OCI-LY3 (cell line): ENCODE results near the gene PLTP.

Experiments
- H2AFZ ChIP-seq: fragments of 200-600, 300-600 bp; shearing (Covaris generic); 2 replicates; pipeline ENCODE4 v1.6.0; 2014; ENCODE audit warnings: antibody characterized with exemption, low read depth, low read length
- H3K27ac ChIP-seq: fragments of 200-600, 300-600 bp; sonication (generic); 2 replicates; pipeline ENCODE4 v1.5.1; 2014; ENCODE audit warnings: mild to moderate bottlenecking, low read length, moderate library complexity, mixed read lengths
- H3K27me3 ChIP-seq: fragments of 200-600, 300-600 bp; sonication (generic); 2 replicates; pipeline ENCODE4 v1.6.1; 2014; ENCODE audit warnings: low read depth, low read length, mixed read lengths
- H3K36me3 ChIP-seq: fragments of 200-600, 300-600 bp; sonication (generic); replicated peaks from 2 replicates; pipeline ENCODE3; 2014; ENCODE audit warnings: low read depth, low read length, mixed read lengths
- H3K4me1 ChIP-seq: fragments of 300-600, 200-600 bp; sonication (generic); 2 replicates; pipeline ENCODE4 v1.6.1; 2014; ENCODE audit warnings: low read length, mixed read lengths
- H3K4me2 ChIP-seq: fragments of 200-600, 300-600 bp; sonication (generic); 2 replicates; pipeline ENCODE4 v1.6.1; 2014; ENCODE audit warnings: low read length, mixed read lengths
- H3K4me3 ChIP-seq: fragments of 300-600, 200-600 bp; sonication (generic); 2 replicates; pipeline ENCODE4 v1.5.1; 2014; ENCODE audit warnings: antibody characterized with exemption, mild to moderate bottlenecking, low read length, moderate library complexity
- H3K79me2 ChIP-seq: fragments of 300-600, 200-600 bp; shearing (Covaris generic); 2 replicates; pipeline ENCODE4 v1.6.1; 2014; ENCODE audit warnings: mild to moderate bottlenecking, low read length, mixed read lengths
- H3K9ac ChIP-seq: fragments of 300-600, 200-600 bp; shearing (Covaris generic); 2 replicates; pipeline ENCODE4 v1.6.0; 2014; ENCODE audit warnings: mild to moderate bottlenecking, low read length, moderate library complexity
- H3K9me3 ChIP-seq: fragments of 200-600, 300-600 bp; shearing (Covaris generic); 2 replicates; pipeline ENCODE4 v1.6.1; 2014; ENCODE audit warnings: low read length, mixed read lengths; ENCODE audit not compliant: insufficient read depth
- H4K20me1 ChIP-seq: fragments of 200-600, 300-600 bp; sonication (generic); 2 replicates; pipeline ENCODE4 v1.6.1; 2016; ENCODE audit warnings: low read length, mixed read lengths; ENCODE audit not compliant: insufficient read depth
- EZH2phosphoT487 ChIP-seq: fragments of 200-600 bp; shearing (Covaris generic); IDR thresholded peaks from 2 replicates; pipeline ENCODE4 v1.6.1; 2018; ENCODE audit warnings: antibody characterized with exemption, mixed run types, low read depth
- TF ChIP-seq, protein P1 (sequence below): fragments of 200-600, 300-600 bp; sonication (generic); IDR thresholded peaks from 2 replicates; pipeline ENCODE4 v1.5.1; 2014; ENCODE audit warnings: antibody characterized with exemption, low read length, low read depth

PLTP gene

GRCh38 chr20:45866454-45866853 lies 45.5 kb downstream of the PLTP start:
- no peaks in the 10 kb centered on the region for H3K79me2 ChIP-seq
- no peaks in the 10 kb centered on the region for H3K36me3 ChIP-seq
- TF ChIP-seq, protein P1, sequence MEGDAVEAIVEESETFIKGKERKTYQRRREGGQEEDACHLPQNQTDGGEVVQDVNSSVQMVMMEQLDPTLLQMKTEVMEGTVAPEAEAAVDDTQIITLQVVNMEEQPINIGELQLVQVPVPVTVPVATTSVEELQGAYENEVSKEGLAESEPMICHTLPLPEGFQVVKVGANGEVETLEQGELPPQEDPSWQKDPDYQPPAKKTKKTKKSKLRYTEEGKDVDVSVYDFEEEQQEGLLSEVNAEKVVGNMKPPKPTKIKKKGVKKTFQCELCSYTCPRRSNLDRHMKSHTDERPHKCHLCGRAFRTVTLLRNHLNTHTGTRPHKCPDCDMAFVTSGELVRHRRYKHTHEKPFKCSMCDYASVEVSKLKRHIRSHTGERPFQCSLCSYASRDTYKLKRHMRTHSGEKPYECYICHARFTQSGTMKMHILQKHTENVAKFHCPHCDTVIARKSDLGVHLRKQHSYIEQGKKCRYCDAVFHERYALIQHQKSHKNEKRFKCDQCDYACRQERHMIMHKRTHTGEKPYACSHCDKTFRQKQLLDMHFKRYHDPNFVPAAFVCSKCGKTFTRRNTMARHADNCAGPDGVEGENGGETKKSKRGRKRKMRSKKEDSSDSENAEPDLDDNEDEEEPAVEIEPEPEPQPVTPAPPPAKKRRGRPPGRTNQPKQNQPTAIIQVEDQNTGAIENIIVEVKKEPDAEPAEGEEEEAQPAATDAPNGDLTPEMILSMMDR: no peak
- no peak for TF ChIP-seq EZH2phosphoT487
- no peaks in the 10 kb centered on the region for H4K20me1 ChIP-seq
- H3K27me3 ChIP-seq: no peaks in the 10 kb centered on the region
- no peak overlapping the region for H3K27ac ChIP-seq
- H3K9ac ChIP-seq: no peak overlapping the region
- H3K4me2 ChIP-seq: no peak overlapping the region
- H3K4me3 ChIP-seq: no peak overlapping the region
- no peak overlapping the region for H2AFZ ChIP-seq
- H3K4me1 ChIP-seq: no peaks in the 10 kb centered on the region
- H3K9me3 ChIP-seq: no peaks in the 10 kb centered on the region

DNA sequence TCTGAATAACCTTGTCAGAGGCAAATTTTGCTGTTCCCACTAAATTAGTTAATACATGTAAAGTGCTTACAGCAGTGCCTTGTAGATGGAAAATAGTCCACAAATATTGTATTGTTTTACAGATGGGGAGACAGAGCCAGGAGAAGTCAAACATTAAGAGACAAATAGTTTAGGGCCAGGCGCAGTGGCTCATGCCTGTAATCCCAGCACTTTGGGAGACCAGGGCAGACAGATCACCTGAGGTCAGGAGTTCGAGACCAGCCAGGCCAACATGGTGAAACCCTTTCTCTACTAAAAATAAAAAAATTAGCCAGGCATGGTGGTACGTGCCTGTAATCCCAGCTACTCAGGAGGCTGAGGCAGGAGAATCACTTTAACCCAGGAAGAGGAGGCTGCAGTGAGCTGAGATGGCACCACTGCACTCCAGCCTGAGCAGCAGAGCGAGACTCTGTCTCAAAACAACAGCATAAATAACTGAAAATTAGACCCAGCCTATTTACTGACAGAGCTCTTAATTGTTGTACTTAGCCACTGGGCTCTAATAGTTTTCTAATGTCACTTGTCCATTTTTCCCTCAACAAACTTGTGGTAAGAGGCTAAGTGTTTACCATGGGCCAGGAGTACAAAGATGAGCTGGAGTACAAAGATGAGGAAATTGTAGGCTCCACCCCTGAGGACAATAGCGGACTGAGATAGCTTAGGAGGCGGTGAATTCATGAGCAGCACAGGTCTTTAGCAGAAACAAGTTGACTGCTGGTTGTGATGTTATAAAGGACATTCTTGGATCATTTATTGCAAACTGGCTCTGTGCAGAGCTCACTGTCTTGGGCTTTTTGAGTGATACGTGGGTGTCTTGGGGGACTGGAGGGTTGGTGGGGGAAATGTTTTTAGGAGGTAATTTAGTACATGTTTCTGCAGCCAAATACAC lies 48.1 kb downstream of the PLTP start:
- no peaks in the 10 kb centered on the region for H4K20me1 ChIP-seq
- no peaks in the 10 kb centered on the region for H3K79me2 ChIP-seq
- H3K36me3 ChIP-seq: no peaks in the 10 kb centered on the region
- no peak overlapping the region for H3K27ac ChIP-seq
- H3K4me2 ChIP-seq: no peak overlapping the region
- H3K9me3 ChIP-seq: no peaks in the 10 kb centered on the region
- no peaks in the 10 kb centered on the region for H3K4me1 ChIP-seq
- H3K9ac ChIP-seq: no peak overlapping the region
- H2AFZ ChIP-seq: no peak overlapping the region
- TF ChIP-seq, protein P1: no peak
- no peak for TF ChIP-seq EZH2phosphoT487
- no peaks in the 10 kb centered on the region for H3K27me3 ChIP-seq
- H3K4me3 ChIP-seq: no peak overlapping the region

DNA sequence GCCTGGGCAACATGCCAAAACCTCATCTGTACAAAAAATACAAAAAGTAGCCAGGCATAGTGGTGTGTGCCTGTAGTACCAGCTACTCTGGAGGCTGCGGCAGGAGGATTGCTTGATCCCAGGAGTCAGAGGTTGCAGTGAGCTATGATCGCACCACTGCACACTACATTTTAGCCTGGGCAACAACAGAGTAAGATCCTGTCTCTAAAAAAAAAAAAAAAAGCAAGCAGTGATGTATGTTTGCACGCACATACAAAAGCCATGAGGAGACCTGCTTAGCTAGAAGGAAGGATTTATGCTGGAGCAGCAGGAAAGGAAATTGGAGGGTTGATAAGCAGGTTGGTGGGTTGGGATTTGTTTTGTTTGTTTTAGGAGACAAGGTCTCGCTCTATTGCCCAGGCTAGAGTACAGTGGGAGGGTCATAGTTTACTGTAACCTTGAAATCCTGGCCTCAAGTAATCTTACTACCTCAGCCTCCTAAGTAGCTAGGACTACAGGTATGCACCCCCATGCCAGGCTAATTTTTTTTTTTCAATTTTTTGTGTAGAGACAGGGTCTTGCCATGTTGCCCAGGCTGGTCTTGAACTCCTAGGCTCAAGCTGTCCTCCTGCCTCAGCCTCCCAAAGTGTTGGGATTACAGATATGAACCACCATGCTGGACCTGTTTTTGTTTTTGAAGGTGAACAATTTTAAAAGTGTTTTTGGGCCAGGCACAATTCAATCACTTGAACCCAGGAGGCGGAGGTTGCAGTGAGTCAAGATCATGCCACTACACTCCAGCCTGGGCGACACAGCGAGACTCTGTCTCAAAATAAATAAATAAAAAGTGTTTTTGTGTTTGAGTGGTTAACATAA lies 50.5 kb downstream of the PLTP start:
- Histone ChIP-seq H3K9ac (no peak overlapping the region), H3K79me2 (peaks cover 10% of the 10 kb centered on the region), H3K9me3 (no peaks in the 10 kb centered on the region), H3K27me3 (no peaks in the 10 kb centered on the region), H3K4me1 (peaks cover 10% of the 10 kb centered on the region), H3K4me3 (no peak overlapping the region), H3K27ac (no peak overlapping the region), H3K36me3 (no peaks in the 10 kb centered on the region), H3K4me2 (no peak overlapping the region), H4K20me1 (no peaks in the 10 kb centered on the region), H2AFZ (no peak overlapping the region)
- TF ChIP-seq, protein P1: no peak

- H3K27me3 ChIP-seq: no peaks in the 10 kb centered on the region
- no peak overlapping the region for H2AFZ ChIP-seq
- H3K9ac ChIP-seq: no peak overlapping the region
- no peak for TF ChIP-seq EZH2phosphoT487
- TF ChIP-seq, protein P1: no peak
- H3K79me2 ChIP-seq: peaks cover 17% of the 10 kb centered on the region
- no peaks in the 10 kb centered on the region for H4K20me1 ChIP-seq
- no peaks in the 10 kb centered on the region for H3K9me3 ChIP-seq
- H3K27ac ChIP-seq: no peak overlapping the region
- no peak overlapping the region for H3K4me2 ChIP-seq
- H3K36me3 ChIP-seq: no peaks in the 10 kb centered on the region
- H3K4me3 ChIP-seq: no peak overlapping the region
- H3K4me1 ChIP-seq: peaks cover 15% of the 10 kb centered on the region
These were observed 51.3 kb downstream of the PLTP start for GRCh38 chr20:45860560-45861220.
